Gastrocnemius medialis (tissue), 4 donors: ENCODE data around the gene CLEC20A.

ENCODE experiments used
- CTCF ChIP-seq, 5 experiments: fragments of 450-650 bp in 3 of 5; fragments of 200-600 bp in 2 of 5; sonication (generic) in 2 of 5; IDR thresholded peaks in 4 of 5; conservative IDR thresholded peaks in 1 of 5; 1 replicate in 4 of 5; 2 replicates in 1 of 5; pipeline ENCODE4 v1.5.1; 2016 to 2019; ENCODE audit warnings: antibody characterized with exemption in 5 of 5, mild to moderate bottlenecking in 3 of 5, moderate library complexity in 3 of 5
- POLR2A ChIP-seq, 2 donors: fragments of 450-650 bp; IDR thresholded peaks; one replicate each; pipeline ENCODE4 v1.6.1; 2017; ENCODE audit warnings: antibody characterized with exemption in 2 of 2, mild to moderate bottlenecking in 2 of 2, moderate library complexity in 2 of 2

GRCh38 chr1:178451529-178451928 is 45.2 kb downstream of the CLEC20A start:
- TF ChIP-seq CTCF (IDR thresholded peaks at IDR 0.05 in 4 of 5, conservative IDR thresholded peaks at IDR 0.05 in 1 of 5) (no peak), POLR2A (IDR thresholded peaks at IDR 0.05) (no peak)
